PFSK-1 (cell line): ENCODE data around the gene CBL.

Experiments used
- POLR2AphosphoS5 ChIP-seq: IDR thresholded peaks from 2 replicates; pipeline ENCODE4 v1.6.1; 2012; ENCODE audit warnings: low read depth, mild to moderate bottlenecking, control low read depth, low read length, moderate library complexity
- TAF1 ChIP-seq: IDR thresholded peaks from 2 replicates; pipeline ENCODE4 v1.6.1; 2012; ENCODE audit warnings: low read length, control low read depth, borderline replicate concordance; ENCODE audit not compliant: insufficient read depth

GRCh38 chr11:119202554-119202953 is 3.6 kb upstream of the CBL start:
- no peak for TF ChIP-seq TAF1
- no peak for TF ChIP-seq POLR2AphosphoS5
